WTC11 (cell line): ENCODE results near the gene VWA5B1. TPM values are rescaled to one million over a fixed set of nuclear protein-coding genes. Genes with fewer than 3 reads are reported as not detected.

Experiments used
- ATAC-seq: fragments of 200-7000 bp; cut with Tn5 transposase; 2 replicates; pipeline ENCODE4 v1.10.0; 2021; ENCODE audit warnings: mild to moderate bottlenecking, moderate library complexity
- CTCF ChIA-PET: fragments of 300-600 bp; sonication (Branson Sonifier 250); formaldehyde crosslinking; loops from one replicate; lab custom pipeline; 2021; ENCODE audit warnings: antibody characterized with exemption; lab: Charles Lee
- POLR2A ChIA-PET: fragments of 350-600 bp; sonication (Branson Sonifier 250); formaldehyde crosslinking; loops from one replicate; lab custom pipeline; 2021; ENCODE audit warnings: antibody characterized with exemption; lab: Charles Lee
- DNase-seq: peaks from one replicate; pipeline ENCODE4 v3.0.0; 2021; ENCODE audit warnings: low spot score
- H3K27ac Mint-ChIP-seq: 2 replicates; pipeline ENCODE4 v1.8.0; 2021; ENCODE audit warnings: mixed read lengths
- H3K27me3 Mint-ChIP-seq: 2 replicates; pipeline ENCODE4 v1.8.0; 2021; ENCODE audit warnings: low read depth, mild to moderate bottlenecking, moderate library complexity, mixed read lengths
- H3K36me3 Mint-ChIP-seq: 2 replicates; pipeline ENCODE4 v1.8.0; 2021; ENCODE audit warnings: mixed read lengths
- H3K4me1 Mint-ChIP-seq: 2 replicates; pipeline ENCODE4 v1.8.0; 2022; ENCODE audit warnings: mixed read lengths
- H3K4me3 Mint-ChIP-seq: 2 replicates; pipeline ENCODE4 v1.8.0; 2021; ENCODE audit warnings: mild to moderate bottlenecking, moderate library complexity, mixed read lengths
- H3K9me3 Mint-ChIP-seq: 2 replicates; pipeline ENCODE4 v1.8.0; 2021; ENCODE audit warnings: mixed read lengths
- CBFB ChIP-seq: sonication (generic); formaldehyde crosslinking; IDR thresholded peaks from 2 replicates; pipeline ENCODE4 v1.8.1; 2022; ENCODE audit warnings: mild to moderate bottlenecking, low read depth, missing genetic modification reagents
- CREB1 ChIP-seq: sonication (generic); formaldehyde crosslinking; IDR thresholded peaks from 2 replicates; pipeline ENCODE4 v1.8.0; 2023; ENCODE audit warnings: mild to moderate bottlenecking, missing genetic modification reagents
- ELF4 ChIP-seq: sonication (generic); formaldehyde crosslinking; IDR thresholded peaks from 2 replicates; pipeline ENCODE4 v1.8.1; 2022; ENCODE audit warnings: low read depth, mild to moderate bottlenecking, moderate library complexity, missing genetic modification reagents
- FOXJ3 ChIP-seq: sonication (generic); formaldehyde crosslinking; IDR thresholded peaks from 2 replicates; pipeline ENCODE4 v1.9.0; 2021; ENCODE audit warnings: missing genetic modification reagents, mild to moderate bottlenecking, borderline replicate concordance
- FOXP1 ChIP-seq: sonication (generic); formaldehyde crosslinking; IDR thresholded peaks from 2 replicates; pipeline ENCODE4 v1.8.0; 2022; ENCODE audit warnings: missing genetic modification reagents, mild to moderate bottlenecking, moderate library complexity, borderline replicate concordance
- GTF2I ChIP-seq: fragments of 250-450 bp; sonication (Bioruptor Pico); conservative IDR thresholded peaks from 2 replicates; pipeline ENCODE4 v1.4.0; 2021; ENCODE audit warnings: mild to moderate bottlenecking
- HMGA2 ChIP-seq: fragments of 250-450 bp; sonication (Bioruptor Pico); IDR thresholded peaks from 2 replicates; pipeline ENCODE4 v1.4.0; 2021; ENCODE audit warnings: mild to moderate bottlenecking, moderate library complexity
- JUN ChIP-seq: sonication (generic); formaldehyde crosslinking; IDR thresholded peaks from 2 replicates; pipeline ENCODE4 v1.8.0; 2023; ENCODE audit warnings: mild to moderate bottlenecking, missing genetic modification reagents
- KAT7 ChIP-seq: sonication (generic); formaldehyde crosslinking; IDR thresholded peaks from 2 replicates; pipeline ENCODE4 v1.8.1; 2023; ENCODE audit warnings: missing genetic modification reagents, mild to moderate bottlenecking, borderline replicate concordance
- MAX ChIP-seq: sonication (generic); formaldehyde crosslinking; IDR thresholded peaks from 2 replicates; pipeline ENCODE4 v1.8.0; 2022; ENCODE audit warnings: mild to moderate bottlenecking, missing genetic modification reagents
- NFATC4 ChIP-seq: fragments of 250-450 bp; sonication (Bioruptor Pico); IDR thresholded peaks from 2 replicates; pipeline ENCODE4 v1.9.0; 2021; ENCODE audit warnings: mild to moderate bottlenecking
- PRRX2 ChIP-seq: fragments of 250-450 bp; sonication (Bioruptor Pico); IDR thresholded peaks from 2 replicates; pipeline ENCODE4 v1.8.0; 2021; ENCODE audit warnings: mild to moderate bottlenecking
- RORB ChIP-seq: fragments of 250-450 bp; sonication (Bioruptor Pico); IDR thresholded peaks from 2 replicates; pipeline ENCODE4 v1.9.0; 2021; ENCODE audit warnings: mild to moderate bottlenecking
- SP1 ChIP-seq: sonication (generic); formaldehyde crosslinking; conservative IDR thresholded peaks from 2 replicates; pipeline ENCODE4 v1.8.1; 2022; ENCODE audit warnings: missing genetic modification reagents
- TP53 ChIP-seq: sonication (generic); formaldehyde crosslinking; IDR thresholded peaks from 2 replicates; pipeline ENCODE4 v1.8.1; 2023; ENCODE audit warnings: mild to moderate bottlenecking, missing genetic modification reagents
- ZNF423 ChIP-seq: fragments of 250-450 bp; sonication (Bioruptor Pico); IDR thresholded peaks from 2 replicates; pipeline ENCODE4 v2.1.2; 2022; ENCODE audit warnings: mild to moderate bottlenecking, moderate library complexity
- total RNA-seq: library from RNA; stranded (reverse); gene quantifications from 3 replicates; pipeline ENCODE4 v1.2.3, GENCODE V29; 2021
- TF ChIP-seq, protein P1 (sequence below): fragments of 250-450 bp; sonication (Bioruptor Pico); IDR thresholded peaks from 2 replicates; pipeline ENCODE4 v1.9.0; 2021; ENCODE audit warnings: mild to moderate bottlenecking
- TF ChIP-seq, protein P2 (sequence below): sonication (generic); formaldehyde crosslinking; IDR thresholded peaks from 2 replicates; pipeline ENCODE4 v1.8.1; 2023; ENCODE audit warnings: mild to moderate bottlenecking, missing genetic modification reagents
- TF ChIP-seq, protein P3 (sequence below): sonication (generic); formaldehyde crosslinking; IDR thresholded peaks from 2 replicates; pipeline ENCODE4 v1.8.0; 2023; ENCODE audit warnings: missing genetic modification reagents
- TF ChIP-seq, protein P4 (sequence below): fragments of 250-450 bp; sonication (Bioruptor Pico); IDR thresholded peaks from 2 replicates; pipeline ENCODE4 v1.9.0; 2021; ENCODE audit warnings: mild to moderate bottlenecking
- TF ChIP-seq, protein P5 (sequence below): fragments of 250-450 bp; sonication (Bioruptor Pico); conservative IDR thresholded peaks from 2 replicates; pipeline ENCODE4 v1.9.0; 2021; ENCODE audit warnings: mild to moderate bottlenecking

Gene VWA5B1
- total RNA-seq, 1 experiment from 2014 or later: 1.5 TPM

GRCh38 chr1:20346433-20346832, 55.8 kb downstream of the VWA5B1 start:
- DNase-seq: no peak
- ChIA-PET CTCF (interaction anchor here (0.9 to 1.6 kb wide), 4 partner anchors 15 to 134 kb away, joined by 3 to 5 read pairs (median 3); no protein-coding TSS in a partner anchor), POLR2A (no interaction called here)
- ATAC-seq: no peak
- Mint-ChIP-seq H3K27me3 (peaks cover 24% of the 10 kb centered on the region), H3K9me3 (peaks cover 8% of the 10 kb centered on the region), H3K4me3 (no peak overlapping the region), H3K36me3 (no peaks in the 10 kb centered on the region), H3K27ac (no peak overlapping the region), H3K4me1 (peaks cover 22% of the 10 kb centered on the region)
- TF ChIP-seq NFATC4 (CRISPR knock-in tag) (no peak), KAT7 (no peak), TP53 (CRISPR knock-in tag) (no peak), RORB (no peak)

GRCh38 chr1:20347699-20348098, 57.0 kb downstream of the VWA5B1 start:
- no peak for DNase-seq

DNA sequence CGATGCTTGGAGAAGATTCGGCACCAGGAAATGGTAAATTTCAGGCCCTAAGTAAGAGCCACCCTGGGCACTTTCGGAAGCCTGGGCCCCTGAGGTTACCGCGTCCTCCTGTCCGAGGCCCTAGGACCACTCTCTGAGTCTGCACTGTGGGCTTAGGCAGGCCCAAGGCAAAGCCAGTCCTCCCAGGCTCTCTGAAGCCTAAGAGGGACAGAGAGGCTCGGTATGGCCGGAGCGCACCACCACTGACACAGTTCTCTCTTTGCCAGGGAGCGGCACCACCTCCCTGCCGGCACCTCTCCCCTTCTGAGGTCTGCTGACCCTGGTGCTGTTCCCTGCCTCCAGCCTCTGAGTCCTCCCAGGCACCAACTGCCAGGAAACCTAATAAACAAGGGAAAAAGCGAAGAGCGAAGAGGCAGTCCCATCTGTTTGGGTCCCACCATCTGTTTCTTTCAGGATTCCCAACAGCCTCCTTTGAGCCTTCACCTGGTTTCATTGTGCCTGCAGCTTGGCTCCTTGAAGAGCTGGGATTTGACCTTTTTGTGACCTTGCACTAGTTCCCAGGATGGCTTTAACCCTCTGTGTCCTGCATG, 57.7 kb downstream of the VWA5B1 start:
- H3K27me3 Mint-ChIP-seq: peaks cover 9% of the 10 kb centered on the region
- peaks cover 8% of the 10 kb centered on the region for H3K9me3 Mint-ChIP-seq
- H3K27ac Mint-ChIP-seq: no peak overlapping the region
- ChIA-PET CTCF (interaction anchor here (1.4 kb wide), 1 partner anchor 145 kb away, joined by 3 read pairs; no protein-coding TSS in a partner anchor), POLR2A (no interaction called here)
- no peak overlapping the region for H3K4me3 Mint-ChIP-seq
- peaks cover 11% of the 10 kb centered on the region for H3K4me1 Mint-ChIP-seq
- ATAC-seq (no peak), DNase-seq (no peak)
- H3K36me3 Mint-ChIP-seq: no peaks in the 10 kb centered on the region
- TF ChIP-seq FOXP1 (CRISPR knock-in tag) (no peak), ZNF423 (CRISPR knock-in tag) (no peak), RORB (no peak), MAX (CRISPR knock-in tag) (no peak), HMGA2 (CRISPR knock-in tag) (no peak), PRRX2 (CRISPR knock-in tag) (no peak), FOXJ3 (CRISPR knock-in tag) (no peak), NFATC4 (CRISPR knock-in tag) (no peak), CBFB (CRISPR knock-in tag) (no peak), JUN (no peak)
- TF ChIP-seq, protein P1, sequence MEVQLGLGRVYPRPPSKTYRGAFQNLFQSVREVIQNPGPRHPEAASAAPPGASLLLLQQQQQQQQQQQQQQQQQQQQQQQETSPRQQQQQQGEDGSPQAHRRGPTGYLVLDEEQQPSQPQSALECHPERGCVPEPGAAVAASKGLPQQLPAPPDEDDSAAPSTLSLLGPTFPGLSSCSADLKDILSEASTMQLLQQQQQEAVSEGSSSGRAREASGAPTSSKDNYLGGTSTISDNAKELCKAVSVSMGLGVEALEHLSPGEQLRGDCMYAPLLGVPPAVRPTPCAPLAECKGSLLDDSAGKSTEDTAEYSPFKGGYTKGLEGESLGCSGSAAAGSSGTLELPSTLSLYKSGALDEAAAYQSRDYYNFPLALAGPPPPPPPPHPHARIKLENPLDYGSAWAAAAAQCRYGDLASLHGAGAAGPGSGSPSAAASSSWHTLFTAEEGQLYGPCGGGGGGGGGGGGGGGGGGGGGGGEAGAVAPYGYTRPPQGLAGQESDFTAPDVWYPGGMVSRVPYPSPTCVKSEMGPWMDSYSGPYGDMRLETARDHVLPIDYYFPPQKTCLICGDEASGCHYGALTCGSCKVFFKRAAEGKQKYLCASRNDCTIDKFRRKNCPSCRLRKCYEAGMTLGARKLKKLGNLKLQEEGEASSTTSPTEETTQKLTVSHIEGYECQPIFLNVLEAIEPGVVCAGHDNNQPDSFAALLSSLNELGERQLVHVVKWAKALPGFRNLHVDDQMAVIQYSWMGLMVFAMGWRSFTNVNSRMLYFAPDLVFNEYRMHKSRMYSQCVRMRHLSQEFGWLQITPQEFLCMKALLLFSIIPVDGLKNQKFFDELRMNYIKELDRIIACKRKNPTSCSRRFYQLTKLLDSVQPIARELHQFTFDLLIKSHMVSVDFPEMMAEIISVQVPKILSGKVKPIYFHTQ: no peak
- TF ChIP-seq, protein P2, sequence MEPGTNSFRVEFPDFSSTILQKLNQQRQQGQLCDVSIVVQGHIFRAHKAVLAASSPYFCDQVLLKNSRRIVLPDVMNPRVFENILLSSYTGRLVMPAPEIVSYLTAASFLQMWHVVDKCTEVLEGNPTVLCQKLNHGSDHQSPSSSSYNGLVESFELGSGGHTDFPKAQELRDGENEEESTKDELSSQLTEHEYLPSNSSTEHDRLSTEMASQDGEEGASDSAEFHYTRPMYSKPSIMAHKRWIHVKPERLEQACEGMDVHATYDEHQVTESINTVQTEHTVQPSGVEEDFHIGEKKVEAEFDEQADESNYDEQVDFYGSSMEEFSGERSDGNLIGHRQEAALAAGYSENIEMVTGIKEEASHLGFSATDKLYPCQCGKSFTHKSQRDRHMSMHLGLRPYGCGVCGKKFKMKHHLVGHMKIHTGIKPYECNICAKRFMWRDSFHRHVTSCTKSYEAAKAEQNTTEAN: no peak
- TF ChIP-seq, protein P3, sequence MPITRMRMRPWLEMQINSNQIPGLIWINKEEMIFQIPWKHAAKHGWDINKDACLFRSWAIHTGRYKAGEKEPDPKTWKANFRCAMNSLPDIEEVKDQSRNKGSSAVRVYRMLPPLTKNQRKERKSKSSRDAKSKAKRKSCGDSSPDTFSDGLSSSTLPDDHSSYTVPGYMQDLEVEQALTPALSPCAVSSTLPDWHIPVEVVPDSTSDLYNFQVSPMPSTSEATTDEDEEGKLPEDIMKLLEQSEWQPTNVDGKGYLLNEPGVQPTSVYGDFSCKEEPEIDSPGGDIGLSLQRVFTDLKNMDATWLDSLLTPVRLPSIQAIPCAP (CRISPR knock-in tag): no peak
- TF ChIP-seq, protein P4, sequence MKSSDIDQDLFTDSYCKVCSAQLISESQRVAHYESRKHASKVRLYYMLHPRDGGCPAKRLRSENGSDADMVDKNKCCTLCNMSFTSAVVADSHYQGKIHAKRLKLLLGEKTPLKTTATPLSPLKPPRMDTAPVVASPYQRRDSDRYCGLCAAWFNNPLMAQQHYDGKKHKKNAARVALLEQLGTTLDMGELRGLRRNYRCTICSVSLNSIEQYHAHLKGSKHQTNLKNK: no peak

More at GRCh38 chr1:20347699-20348098, 57.0 kb downstream of the VWA5B1 start:
- POLR2A ChIA-PET: no interaction called here
- peaks cover 13% of the 10 kb centered on the region for H3K4me1 Mint-ChIP-seq
- CTCF ChIA-PET: interaction anchor here (1.4 to 1.6 kb wide), 4 partner anchors 14 to 146 kb away, joined by 3 to 5 read pairs (median 3); no protein-coding TSS in a partner anchor
- peaks cover 8% of the 10 kb centered on the region for H3K9me3 Mint-ChIP-seq
- H3K36me3 Mint-ChIP-seq: no peaks in the 10 kb centered on the region
- no peak overlapping the region for H3K27ac Mint-ChIP-seq
- peaks cover 12% of the 10 kb centered on the region for H3K27me3 Mint-ChIP-seq
- TF ChIP-seq, protein P2: no peak
- TF ChIP-seq CREB1 (no peak), GTF2I (CRISPR knock-in tag) (no peak), ELF4 (CRISPR knock-in tag) (no peak), SP1 (CRISPR knock-in tag) (no peak), FOXP1 (CRISPR knock-in tag) (no peak)
- TF ChIP-seq, protein P5, sequence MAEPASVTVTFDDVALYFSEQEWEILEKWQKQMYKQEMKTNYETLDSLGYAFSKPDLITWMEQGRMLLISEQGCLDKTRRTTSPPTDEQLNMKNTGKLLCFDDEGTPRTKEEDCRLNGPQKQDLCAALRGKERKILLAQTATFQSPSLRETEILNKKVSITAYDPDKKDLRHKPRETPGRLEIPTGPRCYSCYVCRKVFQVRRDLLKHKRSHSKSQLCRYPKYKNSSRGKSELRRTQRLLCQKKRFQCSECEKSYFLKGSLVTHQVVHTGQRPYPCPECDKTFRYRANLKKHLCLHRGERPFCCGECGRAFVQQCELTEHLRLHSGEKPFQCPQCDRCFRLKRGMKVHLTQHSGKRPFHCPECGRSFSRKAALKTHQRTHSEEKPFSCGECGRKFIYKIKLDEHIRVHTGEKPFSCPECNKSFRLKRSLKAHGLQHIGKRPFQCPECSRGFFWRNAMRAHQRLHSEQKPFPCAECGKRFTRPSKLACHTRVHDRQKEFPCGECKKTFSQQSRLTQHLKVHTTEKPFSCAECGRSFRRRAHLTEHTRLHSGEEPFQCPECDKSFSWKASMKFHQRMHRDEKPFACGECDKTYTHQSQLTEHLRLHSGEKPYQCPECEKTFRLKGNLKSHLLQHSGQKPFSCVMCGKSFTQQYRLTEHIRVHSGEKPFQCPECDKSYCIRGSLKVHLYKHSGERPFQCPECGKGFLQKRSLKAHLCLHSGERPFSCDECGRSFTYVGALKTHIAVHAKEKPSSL (CRISPR knock-in tag): no peak
- ATAC-seq: no peak
- no peak overlapping the region for H3K4me3 Mint-ChIP-seq
